Trophoblast cell (in vitro differentiated cells and primary cell): ENCODE results near the gene GTF2IRD2.
"Not testable (repeated sequence)": the region's sequence is repeated elsewhere in the genome, so short reads cannot be mapped to it uniquely, and the experiment has no call there.

Experiments used
- DNase-seq, 2 donors: peaks; one replicate each; pipeline ENCODE4 v3.0.0-alpha.2; 2016
- H2AFZ ChIP-seq: 2 replicates; pipeline ENCODE4 v1.6.1; 2013; ENCODE audit warnings: low read length, moderate library complexity, mild to moderate bottlenecking; ENCODE audit not compliant: insufficient read depth, poor library complexity
- H2AK5ac ChIP-seq: 2 replicates; pipeline ENCODE4 v1.6.1; 2013; ENCODE audit warnings: mild to moderate bottlenecking, low read length
- H2BK120ac ChIP-seq: 2 replicates; pipeline ENCODE4 v1.6.1; 2013; ENCODE audit warnings: low read length, mild to moderate bottlenecking, moderate library complexity; ENCODE audit not compliant: insufficient read depth, poor library complexity
- H2BK12ac ChIP-seq: 2 replicates; pipeline ENCODE4 v1.6.1; 2013; ENCODE audit warnings: mild to moderate bottlenecking, low read length, moderate library complexity
- H2BK5ac ChIP-seq: 2 replicates; pipeline ENCODE4 v1.6.1; 2013; ENCODE audit warnings: low read length, low read depth, moderate library complexity, mild to moderate bottlenecking; ENCODE audit not compliant: poor library complexity
- H3K14ac ChIP-seq: 2 replicates; pipeline ENCODE4 v1.6.1; 2013; ENCODE audit warnings: mild to moderate bottlenecking, low read length
- H3K18ac ChIP-seq: 2 replicates; pipeline ENCODE4 v1.6.1; 2013; ENCODE audit warnings: mild to moderate bottlenecking, low read length
- H3K23ac ChIP-seq: 2 replicates; pipeline ENCODE4 v1.6.1; 2013; ENCODE audit warnings: low read length
- H3K27ac ChIP-seq: 2 replicates; pipeline ENCODE4 v1.5.1; 2013; ENCODE audit warnings: low read depth, mild to moderate bottlenecking, inconsistent platforms, low read length, moderate library complexity
- H3K27me3 ChIP-seq: 2 replicates; pipeline ENCODE4 v1.6.1; 2013; ENCODE audit warnings: inconsistent platforms, mild to moderate bottlenecking, low read length, moderate library complexity; ENCODE audit not compliant: insufficient read depth
- H3K36me3 ChIP-seq, 2 experiments: 1 replicate in 1 of 2; 2 replicates in 1 of 2; pipeline ENCODE4 v1.6.1; 2013; ENCODE audit warnings: low read length in 2 of 2, mild to moderate bottlenecking in 2 of 2, moderate library complexity in 1 of 2; ENCODE audit not compliant: insufficient read depth in 2 of 2, control insufficient read depth in 1 of 2
- H3K4ac ChIP-seq: 2 replicates; pipeline ENCODE4 v1.6.1; 2013; ENCODE audit warnings: low read depth, mild to moderate bottlenecking, low read length, moderate library complexity
- H3K4me1 ChIP-seq, 2 experiments: 1 replicate in 1 of 2; 2 replicates in 1 of 2; pipeline ENCODE4 v1.6.1; 2013; ENCODE audit warnings: low read length in 2 of 2, mild to moderate bottlenecking in 2 of 2, moderate library complexity in 1 of 2; ENCODE audit not compliant: insufficient read depth in 2 of 2, control insufficient read depth in 1 of 2
- H3K4me2 ChIP-seq: 2 replicates; pipeline ENCODE4 v1.6.1; 2013; ENCODE audit warnings: inconsistent platforms, mild to moderate bottlenecking, low read length, moderate library complexity
- H3K4me3 ChIP-seq: 2 replicates; pipeline ENCODE4 v1.5.1; 2013; ENCODE audit warnings: mild to moderate bottlenecking, low read depth, low read length, inconsistent platforms
- H3K79me1 ChIP-seq: one replicate; pipeline ENCODE4 v1.6.1; 2013; ENCODE audit warnings: low read length
- H3K79me2 ChIP-seq: 2 replicates; pipeline ENCODE4 v1.6.1; 2013; ENCODE audit warnings: low read length, mild to moderate bottlenecking; ENCODE audit not compliant: control insufficient read depth, insufficient read depth, poor library complexity
- H3K9ac ChIP-seq: 2 replicates; pipeline ENCODE4 v1.6.1; 2013; ENCODE audit warnings: mild to moderate bottlenecking, low read length
- H3K9me3 ChIP-seq: 2 replicates; pipeline ENCODE4 v1.6.1; 2013; ENCODE audit warnings: low read depth, mild to moderate bottlenecking, control low read depth, inconsistent platforms, low read length; ENCODE audit not compliant: insufficient read depth
- H4K12ac ChIP-seq: 2 replicates; pipeline ENCODE4 v1.6.1; 2013; ENCODE audit warnings: low read depth, mild to moderate bottlenecking, low read length, moderate library complexity
- H4K8ac ChIP-seq: 2 replicates; pipeline ENCODE4 v1.6.1; 2013; ENCODE audit warnings: low read depth, mild to moderate bottlenecking, low read length, moderate library complexity
- H4K91ac ChIP-seq: one replicate; pipeline ENCODE4 v1.6.1; 2013; ENCODE audit warnings: low read depth, mild to moderate bottlenecking, low read length, moderate library complexity
- WGBS: extraction: QIAGEN DNeasy Blood & Tissue Kit; methylation state at CpG from one replicate; pipeline ENCODE4 v1.1.7; 2013; ENCODE audit warnings: missing lambda C conversion rate; ENCODE audit not compliant: insufficient read length, insufficient coverage; ENCODE audit errors: extremely low coverage; 5-methylcytosine and 5-hydroxymethylcytosine counted together

The GTF2IRD2 gene

GRCh38 chr7:74772093-74772492 is 79.3 kb downstream of the GTF2IRD2 start:
- not testable (repeated sequence) for H4K91ac ChIP-seq, H2BK12ac ChIP-seq, H3K4ac ChIP-seq, H3K4me2 ChIP-seq, DNase-seq, H3K23ac ChIP-seq, H3K18ac ChIP-seq, H3K27ac ChIP-seq, H2AFZ ChIP-seq, H3K4me3 ChIP-seq, H3K27me3 ChIP-seq, H3K4me1 ChIP-seq, H2AK5ac ChIP-seq, H4K8ac ChIP-seq, H3K9me3 ChIP-seq, H2BK5ac ChIP-seq, H4K12ac ChIP-seq, H3K36me3 ChIP-seq, H3K9ac ChIP-seq, H3K79me1 ChIP-seq, H3K14ac ChIP-seq, H2BK120ac ChIP-seq, H3K79me2 ChIP-seq
- no CpG with 5 or more reads among the region's 6 CpGs for WGBS

GRCh38 chr7:74770062-74770461 is 81.3 kb downstream of the GTF2IRD2 start:
- H4K91ac ChIP-seq, H3K79me2 ChIP-seq, H2BK5ac ChIP-seq, H3K4ac ChIP-seq, H3K27ac ChIP-seq, H3K9ac ChIP-seq, H3K27me3 ChIP-seq, H4K8ac ChIP-seq, H3K4me1 ChIP-seq, H2AFZ ChIP-seq, H4K12ac ChIP-seq, H2AK5ac ChIP-seq, H3K4me3 ChIP-seq, H3K9me3 ChIP-seq, DNase-seq, H3K23ac ChIP-seq, H3K36me3 ChIP-seq, H3K18ac ChIP-seq, H3K4me2 ChIP-seq, H2BK120ac ChIP-seq, H3K79me1 ChIP-seq, H2BK12ac ChIP-seq, H3K14ac ChIP-seq: not testable (repeated sequence)
- WGBS = no CpG with 5 or more reads among the region's 7 CpGs

- H2AFZ ChIP-seq, H3K79me1 ChIP-seq, H3K4me2 ChIP-seq, H3K4ac ChIP-seq, H3K14ac ChIP-seq, H2BK5ac ChIP-seq, H2BK120ac ChIP-seq, H3K27ac ChIP-seq, H3K9me3 ChIP-seq, H3K23ac ChIP-seq, H4K91ac ChIP-seq, H3K9ac ChIP-seq, H3K4me3 ChIP-seq, H3K27me3 ChIP-seq, H3K79me2 ChIP-seq, H3K18ac ChIP-seq, H2BK12ac ChIP-seq, H3K36me3 ChIP-seq, DNase-seq, H3K4me1 ChIP-seq, H2AK5ac ChIP-seq, H4K12ac ChIP-seq, H4K8ac ChIP-seq: not testable (repeated sequence)
- no CpG with 5 or more reads among the region's 10 CpGs for WGBS
Observed at GRCh38 chr7:74766991-74767390, 84.4 kb downstream of the GTF2IRD2 start.

GRCh38 chr7:74766509-74766908 is 84.9 kb downstream of the GTF2IRD2 start:
- not testable (repeated sequence) for H4K91ac ChIP-seq, H2AFZ ChIP-seq, H3K18ac ChIP-seq, H3K27ac ChIP-seq, H3K27me3 ChIP-seq, H3K9ac ChIP-seq, H2AK5ac ChIP-seq, H3K79me1 ChIP-seq, H2BK120ac ChIP-seq, H3K4me3 ChIP-seq, H3K4ac ChIP-seq, H3K23ac ChIP-seq, H3K9me3 ChIP-seq, H2BK5ac ChIP-seq, H4K12ac ChIP-seq, H3K36me3 ChIP-seq, H3K4me1 ChIP-seq, H3K79me2 ChIP-seq, H4K8ac ChIP-seq, H3K14ac ChIP-seq, H3K4me2 ChIP-seq, DNase-seq, H2BK12ac ChIP-seq
- no CpG with 5 or more reads among the region's 7 CpGs for WGBS
